HepG2 (cell line): ENCODE data around the gene NMNAT1. TPM values are rescaled to one million over a fixed set of nuclear protein-coding genes. Genes with fewer than 3 reads are reported as not detected.

Experiments
- ARNT2 ChIP-seq: sonication (generic); formaldehyde crosslinking; IDR thresholded peaks from 2 replicates; pipeline ENCODE4 v1.8.0; 2022; ENCODE audit warnings: mild to moderate bottlenecking, low read depth, missing genetic modification reagents, moderate library complexity
- ARNTL ChIP-seq: sonication (generic); formaldehyde crosslinking; IDR thresholded peaks from 2 replicates; pipeline ENCODE4 v1.4.0; 2020; ENCODE audit warnings: mild to moderate bottlenecking, missing genetic modification reagents
- CC2D1A ChIP-seq: sonication (generic); formaldehyde crosslinking; IDR thresholded peaks from 2 replicates; pipeline ENCODE4 v1.8.1; 2023; ENCODE audit warnings: mild to moderate bottlenecking, missing genetic modification reagents
- FIP1L1 ChIP-seq: fragments of 200-400 bp; formaldehyde crosslinking; IDR thresholded peaks from 2 replicates; pipeline ENCODE4 v1.6.1; 2018; ENCODE audit warnings: low read depth, mild to moderate bottlenecking, low read length, moderate library complexity, borderline replicate concordance; ENCODE audit not compliant: insufficient read depth
- GATA4 ChIP-seq: sonication (generic); IDR thresholded peaks from 2 replicates; pipeline ENCODE4 v1.6.1; 2016; ENCODE audit warnings: antibody characterized with exemption, low read depth, borderline replicate concordance
- HNRNPL ChIP-seq: fragments of 200-400 bp; formaldehyde crosslinking; IDR thresholded peaks from 2 replicates; pipeline ENCODE4 v1.6.1; 2017; ENCODE audit warnings: mild to moderate bottlenecking, low read depth, low read length
- MED13 ChIP-seq: sonication (generic); formaldehyde crosslinking; IDR thresholded peaks from 2 replicates; pipeline ENCODE4 v1.5.0; 2020; ENCODE audit warnings: missing genetic modification reagents
- POLR2AphosphoS2 ChIP-seq: IDR thresholded peaks from 2 replicates; pipeline ENCODE4 v1.6.1; 2011; ENCODE audit warnings: low read depth, low read length, improper control_type of control experiment
- SOX13 ChIP-seq, 3 experiments: fragments of 450-650 bp in 1 of 3; sonication (generic) in 1 of 3; formaldehyde crosslinking in 1 of 3; IDR thresholded peaks in 2 of 3; conservative IDR thresholded peaks in 1 of 3; 2 replicates each; pipeline versions ENCODE4 v1.5.0 to v1.6.1; 2016 to 2020; ENCODE audit warnings: antibody characterized with exemption in 1 of 3, mild to moderate bottlenecking in 1 of 3, missing compliant biosample characterization in 1 of 3, missing genetic modification reagents in 1 of 3, moderate library complexity in 1 of 3
- STAG1 ChIP-seq: sonication (generic); formaldehyde crosslinking; IDR thresholded peaks from 2 replicates; pipeline ENCODE4 v1.4.0; 2020; ENCODE audit warnings: missing genetic modification reagents
- ZFP1 ChIP-seq: IDR thresholded peaks from 2 replicates; pipeline ENCODE4 v1.6.1; 2016
- ZNF12 ChIP-seq: sonication (generic); formaldehyde crosslinking; IDR thresholded peaks from 2 replicates; pipeline ENCODE4 v1.5.0; 2020; ENCODE audit warnings: missing genetic modification reagents
- ZNF713 ChIP-seq: sonication (generic); formaldehyde crosslinking; IDR thresholded peaks from 2 replicates; pipeline ENCODE4 v1.4.0; 2020; ENCODE audit warnings: mild to moderate bottlenecking, missing genetic modification reagents
- polyA plus RNA-seq, 8 experiments: library from polyadenylated mRNA; depleted of rRNA in 3 of 8; stranded (reverse) in 7 of 8; unstranded in 1 of 8; fragments of >200 nt; fragmentation: Illumina TruSeq in 4 of 8; extraction: Trizol in 4 of 8; gene quantifications; 2 replicates each; pipeline versions ENCODE4 v1.2.1 to v1.2.3, GENCODE V29; 2011 to 2016; ENCODE audit warnings: low read depth in 4 of 8, missing spikeins in 1 of 8, mixed read lengths in 1 of 8; ENCODE audit not compliant: insufficient read depth in 1 of 8
- total RNA-seq, 5 experiments: library from RNA; depleted of rRNA; stranded (reverse); fragments of >200 nt; fragmentation: Illumina TruSeq; extraction: Trizol; gene quantifications; 2 replicates each; pipeline ENCODE4 v1.2.3, GENCODE V29; 2016; ENCODE audit warnings: low read depth in 1 of 5
- TF ChIP-seq, protein P1 (sequence below), 2 experiments: sonication (generic) in 1 of 2; formaldehyde crosslinking in 1 of 2; IDR thresholded peaks; 2 replicates each; pipeline versions ENCODE4 v1.6.1 to v1.9.0; 2014 to 2022; ENCODE audit warnings: antibody characterized with exemption in 1 of 2, borderline replicate concordance in 1 of 2, inconsistent platforms in 1 of 2, low read depth in 1 of 2, missing genetic modification reagents in 1 of 2
- TF ChIP-seq, protein P2 (sequence below): sonication (generic); formaldehyde crosslinking; IDR thresholded peaks from 2 replicates; pipeline ENCODE4 v1.8.1; 2023; ENCODE audit warnings: missing genetic modification reagents, mild to moderate bottlenecking, borderline replicate concordance
- TF ChIP-seq, protein P3 (sequence below): IDR thresholded peaks from 2 replicates; pipeline ENCODE4 v1.6.1; 2016; ENCODE audit warnings: low read depth, borderline replicate concordance
- TF ChIP-seq, protein P4 (sequence below): sonication (generic); formaldehyde crosslinking; IDR thresholded peaks from 2 replicates; pipeline ENCODE4 v1.5.0; 2020; ENCODE audit warnings: missing genetic modification reagents
- TF ChIP-seq, protein P5 (sequence below): sonication (generic); formaldehyde crosslinking; IDR thresholded peaks from 2 replicates; pipeline ENCODE4 v1.4.0; 2020; ENCODE audit warnings: low read depth, mild to moderate bottlenecking, missing genetic modification reagents

NMNAT1 gene
- total and polyA plus RNA-seq, 2 of the 13 experiments (the other 11 are each of a cell fraction or from before 2014, with no cell fraction given) = 5.6 to 12.2 TPM

DNA sequence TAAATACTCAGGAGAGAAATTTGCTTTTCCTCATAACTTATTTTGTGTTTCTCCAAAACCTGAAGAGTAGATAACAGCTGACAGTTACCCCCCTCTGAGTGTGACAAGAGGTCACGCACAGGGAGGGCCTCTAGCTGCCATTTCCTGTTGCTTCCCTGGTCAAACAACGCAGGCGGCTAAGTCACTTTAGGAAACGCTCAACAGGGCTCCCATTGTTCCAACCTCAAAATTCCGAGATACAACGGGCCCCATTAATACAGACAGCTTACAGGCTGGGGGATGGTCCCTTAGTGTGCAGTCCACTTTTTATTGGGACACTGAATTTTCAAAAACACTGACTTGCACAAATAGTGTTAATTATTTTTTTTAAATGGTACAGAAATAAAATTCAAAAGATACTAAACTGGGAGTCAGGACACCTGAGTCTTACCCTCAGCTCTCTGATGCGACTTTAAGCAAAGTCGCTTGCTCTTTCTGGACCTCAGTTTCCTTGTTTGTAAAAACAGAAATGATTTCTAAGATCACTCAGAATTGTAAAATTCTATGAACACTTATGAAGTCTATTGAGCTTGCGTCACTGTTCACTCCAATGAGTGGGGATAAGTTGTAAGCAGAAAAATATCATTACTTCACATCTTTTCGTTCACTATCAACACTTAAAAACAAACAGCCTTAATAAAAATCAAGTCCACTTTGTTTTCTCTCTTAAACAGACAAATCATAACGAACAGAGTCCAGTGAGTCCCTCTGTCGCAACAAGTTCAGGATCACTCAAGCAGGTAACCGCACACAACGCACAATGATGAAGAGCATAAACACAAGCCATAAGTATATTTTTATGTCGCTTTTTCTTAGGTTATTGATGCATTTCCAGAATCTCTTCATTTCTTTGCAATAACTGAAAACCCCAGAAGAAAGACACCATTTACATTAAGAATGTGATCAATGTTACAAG is 13.6 kb upstream of the NMNAT1 start (continued):
- TF ChIP-seq, protein P1, sequence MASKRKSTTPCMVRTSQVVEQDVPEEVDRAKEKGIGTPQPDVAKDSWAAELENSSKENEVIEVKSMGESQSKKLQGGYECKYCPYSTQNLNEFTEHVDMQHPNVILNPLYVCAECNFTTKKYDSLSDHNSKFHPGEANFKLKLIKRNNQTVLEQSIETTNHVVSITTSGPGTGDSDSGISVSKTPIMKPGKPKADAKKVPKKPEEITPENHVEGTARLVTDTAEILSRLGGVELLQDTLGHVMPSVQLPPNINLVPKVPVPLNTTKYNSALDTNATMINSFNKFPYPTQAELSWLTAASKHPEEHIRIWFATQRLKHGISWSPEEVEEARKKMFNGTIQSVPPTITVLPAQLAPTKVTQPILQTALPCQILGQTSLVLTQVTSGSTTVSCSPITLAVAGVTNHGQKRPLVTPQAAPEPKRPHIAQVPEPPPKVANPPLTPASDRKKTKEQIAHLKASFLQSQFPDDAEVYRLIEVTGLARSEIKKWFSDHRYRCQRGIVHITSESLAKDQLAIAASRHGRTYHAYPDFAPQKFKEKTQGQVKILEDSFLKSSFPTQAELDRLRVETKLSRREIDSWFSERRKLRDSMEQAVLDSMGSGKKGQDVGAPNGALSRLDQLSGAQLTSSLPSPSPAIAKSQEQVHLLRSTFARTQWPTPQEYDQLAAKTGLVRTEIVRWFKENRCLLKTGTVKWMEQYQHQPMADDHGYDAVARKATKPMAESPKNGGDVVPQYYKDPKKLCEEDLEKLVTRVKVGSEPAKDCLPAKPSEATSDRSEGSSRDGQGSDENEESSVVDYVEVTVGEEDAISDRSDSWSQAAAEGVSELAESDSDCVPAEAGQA (IDR thresholded peaks at IDR 0.05; ENCODE audit: low read depth) = peak; percentile 27; the same call in 1 of the 2 replicates
- TF ChIP-seq, protein P1 (CRISPR knock-in tag; IDR thresholded peaks at IDR 0.05; ENCODE audit: borderline replicate concordance) = no peak
- no peak for TF ChIP-seq CC2D1A
- no peak for TF ChIP-seq POLR2AphosphoS2
- 0 out of 2 replicates have a peak, but pooled peaks have one; percentile 31 for TF ChIP-seq ZFP1 (CRISPR knock-in tag)
- TF ChIP-seq FIP1L1 = no peak
- TF ChIP-seq, protein P2, sequence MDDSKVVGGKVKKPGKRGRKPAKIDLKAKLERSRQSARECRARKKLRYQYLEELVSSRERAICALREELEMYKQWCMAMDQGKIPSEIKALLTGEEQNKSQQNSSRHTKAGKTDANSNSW (CRISPR knock-in tag) = no peak
- no peak for TF ChIP-seq ARNT2
- peak; percentile 80 for TF ChIP-seq GATA4
- peak; percentile 88 for TF ChIP-seq SOX13 (IDR thresholded peaks at IDR 0.05)
- peak in 1 of 2 experiments; percentile 95; a peak in 2 of 4 replicates for TF ChIP-seq SOX13 (CRISPR knock-in tag; conservative IDR thresholded peaks at IDR 0.05 in 1 of 2, IDR thresholded peaks at IDR 0.05 in 1 of 2)
- TF ChIP-seq ARNTL (CRISPR knock-in tag) = peak; percentile 76; the same call in 1 of the 2 replicates
- TF ChIP-seq, protein P3, sequence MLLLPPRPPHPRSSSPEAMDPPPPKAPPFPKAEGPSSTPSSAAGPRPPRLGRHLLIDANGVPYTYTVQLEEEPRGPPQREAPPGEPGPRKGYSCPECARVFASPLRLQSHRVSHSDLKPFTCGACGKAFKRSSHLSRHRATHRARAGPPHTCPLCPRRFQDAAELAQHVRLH = peak; percentile 78; the same call in 1 of the 2 replicates
- TF ChIP-seq, protein P4, sequence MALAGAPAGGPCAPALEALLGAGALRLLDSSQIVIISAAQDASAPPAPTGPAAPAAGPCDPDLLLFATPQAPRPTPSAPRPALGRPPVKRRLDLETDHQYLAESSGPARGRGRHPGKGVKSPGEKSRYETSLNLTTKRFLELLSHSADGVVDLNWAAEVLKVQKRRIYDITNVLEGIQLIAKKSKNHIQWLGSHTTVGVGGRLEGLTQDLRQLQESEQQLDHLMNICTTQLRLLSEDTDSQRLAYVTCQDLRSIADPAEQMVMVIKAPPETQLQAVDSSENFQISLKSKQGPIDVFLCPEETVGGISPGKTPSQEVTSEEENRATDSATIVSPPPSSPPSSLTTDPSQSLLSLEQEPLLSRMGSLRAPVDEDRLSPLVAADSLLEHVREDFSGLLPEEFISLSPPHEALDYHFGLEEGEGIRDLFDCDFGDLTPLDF (CRISPR knock-in tag) = 0 out of 2 replicates have a peak, but pooled peaks have one; percentile 39
- no peak for TF ChIP-seq ZNF713 (CRISPR knock-in tag)
- peak; percentile 94 for TF ChIP-seq MED13 (CRISPR knock-in tag)
- TF ChIP-seq STAG1 (CRISPR knock-in tag) = no peak
- no peak for TF ChIP-seq HNRNPL
- TF ChIP-seq, protein P5, sequence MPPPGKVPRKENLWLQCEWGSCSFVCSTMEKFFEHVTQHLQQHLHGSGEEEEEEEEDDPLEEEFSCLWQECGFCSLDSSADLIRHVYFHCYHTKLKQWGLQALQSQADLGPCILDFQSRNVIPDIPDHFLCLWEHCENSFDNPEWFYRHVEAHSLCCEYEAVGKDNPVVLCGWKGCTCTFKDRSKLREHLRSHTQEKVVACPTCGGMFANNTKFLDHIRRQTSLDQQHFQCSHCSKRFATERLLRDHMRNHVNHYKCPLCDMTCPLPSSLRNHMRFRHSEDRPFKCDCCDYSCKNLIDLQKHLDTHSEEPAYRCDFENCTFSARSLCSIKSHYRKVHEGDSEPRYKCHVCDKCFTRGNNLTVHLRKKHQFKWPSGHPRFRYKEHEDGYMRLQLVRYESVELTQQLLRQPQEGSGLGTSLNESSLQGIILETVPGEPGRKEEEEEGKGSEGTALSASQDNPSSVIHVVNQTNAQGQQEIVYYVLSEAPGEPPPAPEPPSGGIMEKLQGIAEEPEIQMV (CRISPR knock-in tag) = 0 out of 2 replicates have a peak, but pooled peaks have one; percentile 30
- no peak for TF ChIP-seq ZNF12 (CRISPR knock-in tag)
